CD4-positive, alpha-beta T cell treated with Interleukin-17A for 4 hours (primary cell): ENCODE measurements around the gene ARID3C.

Source experiments
- DNase-seq: peaks from one replicate; pipeline ENCODE4 v3.0.0-alpha.2; 2020; ENCODE audit warnings: mixed read lengths

ARID3C gene

GRCh38 chr9:34627716-34628655, 880 bp downstream of the ARID3C start:
- DNase-seq: no peak

GRCh38 chr9:34625186-34625486, 3.7 kb downstream of the ARID3C start:
- no peak for DNase-seq

GRCh38 chr9:34624475-34625185, 4.2 kb downstream of the ARID3C start:
- DNase-seq: no peak

GRCh38 chr9:34623374-34624235, 5.3 kb downstream of the ARID3C start:
- no peak for DNase-seq

- DNase-seq: peak; percentile 90
These were observed 8.5 kb downstream of the ARID3C start, which contains the start of gene DCTN3 for GRCh38 chr9:34620061-34620994. DCTN3 (minus strand) TSS chr9:34620495; CDS start chr9:34620464, 31 bp downstream.

GRCh38 chr9:34615132-34615531, 13.7 kb downstream of the ARID3C start:
- DNase-seq: no peak

GRCh38 chr9:34612788-34613390, 16.0 kb downstream of the ARID3C start:
- peak; percentile 81 for DNase-seq

- DNase-seq: peak; percentile 90
These were observed 16.8 kb downstream of the ARID3C start, which contains the start of gene RPP25L for GRCh38 chr9:34611811-34612787. RPP25L (minus strand) TSS chr9:34612097; CDS start chr9:34611296, 801 bp downstream.

- DNase-seq: no peak
These were observed 17.5 kb downstream of the ARID3C start for GRCh38 chr9:34611251-34611810.

GRCh38 chr9:34610434-34611206, 18.2 kb downstream of the ARID3C start:
- no peak for DNase-seq

GRCh38 chr9:34607331-34607730, 21.5 kb downstream of the ARID3C start:
- DNase-seq: no peak

GRCh38 chr9:34606905-34607304, 22.0 kb downstream of the ARID3C start:
- DNase-seq: no peak

- no peak for DNase-seq
These were observed 22.7 kb downstream of the ARID3C start for GRCh38 chr9:34606190-34606589.

GRCh38 chr9:34603610-34604231, 25.1 kb downstream of the ARID3C start:
- peak; percentile 86 for DNase-seq

GRCh38 chr9:34601937-34602573, 26.8 kb downstream of the ARID3C start:
- DNase-seq: no peak

- no peak for DNase-seq
These were observed 28.0 kb downstream of the ARID3C start for GRCh38 chr9:34600908-34601307.

GRCh38 chr9:34599546-34599945, 29.3 kb downstream of the ARID3C start:
- no peak for DNase-seq

- no peak for DNase-seq
These were observed 34.7 kb downstream of the ARID3C start for GRCh38 chr9:34594177-34594576.
